ENCODE measurements around the gene XAF1.

GRCh38 chr17:6753546-6753945 lies 2.3 kb upstream of the XAF1 start:
- TF ChIP-seq OSR1 (CRISPR knock-in tag; IDR thresholded peaks at IDR 0.05) (no peak), SNAI2 (CRISPR knock-in tag; IDR thresholded peaks at IDR 0.05) (no peak), CREB5 (CRISPR knock-in tag; IDR thresholded peaks at IDR 0.05; ENCODE audit: low read depth) (no peak), ZC3H10 (CRISPR knock-in tag; IDR thresholded peaks at IDR 0.05) (no peak), BACH2 (CRISPR knock-in tag; IDR thresholded peaks at IDR 0.05; ENCODE audit: borderline replicate concordance) (no peak), ARNTL (CRISPR knock-in tag; IDR thresholded peaks at IDR 0.05; ENCODE audit: borderline replicate concordance, low read depth) (no peak)
